Endometrial microvascular endothelial cells (primary cell): ENCODE results near the gene SRGAP2C. TPM values are rescaled to one million over a fixed set of nuclear protein-coding genes. Genes with fewer than 3 reads are reported as not detected.
"Not testable (repeated sequence)": the region's sequence is repeated elsewhere in the genome, so short reads cannot be mapped to it uniquely, and the experiment has no call there.

Experiments used
- in situ Hi-C: cut with HindIII; loops from 2 replicates; pipeline ENCODE4 v1.10.0; 2017; ENCODE audit warnings: low sequenced_read_pairs, low pct_unique_long_range_greater_than_20kb; ENCODE audit errors: inconsistent ontology term
- total RNA-seq: library from RNA; depleted of rRNA; stranded (reverse); fragments of >200 nt; gene quantifications from one replicate; pipeline ENCODE4 v1.2.3, GENCODE V29; 2015; ENCODE audit errors: inconsistent ontology term

The SRGAP2C gene
- total RNA-seq, 1 donor from 2014 or later: 13.7 TPM

DNA sequence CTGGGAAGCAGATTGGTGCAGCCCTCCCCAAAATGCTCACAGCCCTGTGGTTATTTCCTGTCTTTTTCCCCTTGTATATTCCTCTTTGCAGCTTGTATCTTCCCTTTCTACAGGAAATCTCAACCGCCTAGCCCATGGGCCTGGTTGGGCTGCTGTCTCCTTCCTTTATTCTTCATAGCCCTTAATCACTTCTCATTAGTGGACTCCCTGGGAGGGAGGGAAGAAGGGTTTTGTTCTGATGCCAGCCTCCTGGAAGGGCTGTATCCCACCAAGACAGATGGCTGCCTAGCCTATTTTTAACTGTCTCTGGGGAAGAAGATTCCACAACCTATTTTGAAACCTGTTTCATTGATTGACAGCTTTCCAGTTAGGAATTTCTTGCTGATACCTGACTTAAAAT lies 31.9 kb downstream of the SRGAP2C start:
- in situ Hi-C loops: not testable (repeated sequence)

DNA sequence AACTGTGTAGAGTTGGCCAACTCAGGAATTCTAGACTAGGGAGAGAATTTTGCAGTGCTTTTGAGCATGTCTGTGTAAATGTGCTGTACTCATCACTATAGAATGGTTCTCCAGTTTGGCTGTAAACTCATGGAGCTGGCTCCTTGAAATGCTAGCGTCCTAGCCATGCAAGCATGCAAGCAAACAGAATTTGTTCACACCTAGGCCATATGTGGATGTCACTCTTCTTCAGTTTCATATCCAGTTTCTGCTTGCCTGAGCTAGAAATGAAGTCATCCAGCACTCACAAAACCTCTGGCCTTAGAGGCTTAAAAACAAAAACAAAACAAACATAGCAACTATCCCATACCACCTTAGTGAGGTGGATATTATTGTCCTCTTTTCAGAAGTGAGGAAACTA lies 37.0 kb downstream of the SRGAP2C start:
- in situ Hi-C loops: not testable (repeated sequence)

GRCh38 chr1:121224714-121225113 lies 39.9 kb downstream of the SRGAP2C start:
- in situ Hi-C loops: not testable (repeated sequence)

DNA sequence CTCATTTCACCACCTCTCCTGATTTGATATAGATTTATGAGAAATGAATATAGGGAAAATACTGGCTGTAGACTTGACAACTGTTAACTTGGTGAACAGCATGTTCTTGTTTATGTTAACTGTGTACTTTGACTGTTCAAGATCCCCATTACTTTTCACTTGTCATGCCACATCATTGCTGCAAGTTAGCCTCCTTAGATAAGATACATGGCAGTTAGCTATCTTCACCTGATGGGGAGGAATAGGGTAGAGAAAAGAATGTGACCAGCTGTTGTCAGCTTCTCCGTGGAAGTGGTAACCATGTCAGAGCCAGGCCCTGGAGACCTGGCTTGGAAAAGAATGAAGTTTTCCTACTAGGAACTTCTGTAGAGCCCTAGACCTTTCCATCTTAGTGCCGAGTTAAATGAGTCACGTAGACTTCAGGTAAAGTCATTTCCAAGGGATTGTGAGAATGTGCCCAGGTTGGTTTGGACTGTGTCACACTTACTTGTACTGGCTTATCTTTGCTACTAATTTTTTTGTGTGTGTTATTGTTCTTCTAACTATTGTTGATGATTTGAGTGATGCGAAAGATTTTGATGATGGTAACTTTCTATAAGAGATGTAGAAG lies 41.6 kb downstream of the SRGAP2C start:
- in situ Hi-C loops: not testable (repeated sequence)

DNA sequence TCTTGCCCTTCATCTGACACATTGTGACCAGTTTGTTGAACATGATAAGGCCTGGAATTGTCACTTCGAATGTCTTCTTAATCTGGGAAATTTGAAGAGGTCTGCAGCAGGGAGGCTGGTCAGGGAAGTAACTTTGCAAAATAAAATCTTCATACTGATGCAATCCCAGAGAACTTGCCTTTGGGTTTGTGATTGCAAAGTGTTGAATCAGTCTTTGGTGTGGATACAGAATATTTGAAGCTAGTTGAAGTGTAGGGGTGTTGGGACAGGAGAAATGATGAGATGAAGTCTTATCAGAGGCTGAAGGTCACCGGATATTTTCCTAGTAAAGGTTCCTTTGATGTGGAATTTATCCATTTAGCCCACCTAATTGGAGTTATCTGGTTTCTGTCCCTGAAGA lies 42.1 kb downstream of the SRGAP2C start:
- in situ Hi-C loops: not testable (repeated sequence)

DNA sequence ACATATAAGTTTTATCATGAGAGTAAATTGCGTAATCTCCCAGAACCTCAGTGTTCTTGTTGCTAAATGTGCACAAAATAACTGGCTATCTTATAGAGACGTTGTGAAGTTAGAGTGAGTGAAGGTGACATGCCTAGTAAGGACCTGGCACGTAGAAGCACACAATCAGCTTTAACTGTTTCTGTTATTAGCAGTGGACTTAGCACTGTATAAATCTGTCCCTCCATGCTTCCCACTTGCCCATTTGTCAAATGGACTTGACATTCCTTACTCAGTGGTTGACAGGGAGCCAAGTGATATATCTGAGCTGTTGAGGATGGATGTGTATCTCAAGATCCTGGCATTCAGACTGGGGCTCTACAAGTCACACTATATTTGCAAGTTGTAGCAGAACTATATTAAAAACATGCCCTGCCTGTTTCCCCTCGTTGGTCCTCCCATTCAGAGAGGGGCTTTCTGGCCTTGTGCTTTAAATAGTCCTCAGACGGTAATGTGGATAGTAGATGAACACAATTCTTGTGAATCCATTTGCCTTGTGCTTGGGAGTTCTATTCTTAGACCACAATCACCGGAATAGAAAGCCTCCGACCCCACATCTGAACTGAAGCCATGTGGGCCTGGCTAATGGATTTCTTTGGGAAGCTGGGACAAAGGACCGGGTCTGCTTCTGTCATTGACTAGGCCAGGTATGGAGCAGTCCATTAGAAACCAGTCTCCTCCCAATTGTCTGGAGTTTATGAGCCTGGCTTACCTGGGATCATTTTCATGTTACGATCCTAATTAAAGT lies 43.0 kb downstream of the SRGAP2C start:
- in situ Hi-C loops: not testable (repeated sequence)

GRCh38 chr1:121230636-121231035 lies 45.9 kb downstream of the SRGAP2C start:
- in situ Hi-C loops: not testable (repeated sequence)

GRCh38 chr1:121232445-121233125 lies 47.8 kb downstream of the SRGAP2C start:
- in situ Hi-C loops: not testable (repeated sequence)

DNA sequence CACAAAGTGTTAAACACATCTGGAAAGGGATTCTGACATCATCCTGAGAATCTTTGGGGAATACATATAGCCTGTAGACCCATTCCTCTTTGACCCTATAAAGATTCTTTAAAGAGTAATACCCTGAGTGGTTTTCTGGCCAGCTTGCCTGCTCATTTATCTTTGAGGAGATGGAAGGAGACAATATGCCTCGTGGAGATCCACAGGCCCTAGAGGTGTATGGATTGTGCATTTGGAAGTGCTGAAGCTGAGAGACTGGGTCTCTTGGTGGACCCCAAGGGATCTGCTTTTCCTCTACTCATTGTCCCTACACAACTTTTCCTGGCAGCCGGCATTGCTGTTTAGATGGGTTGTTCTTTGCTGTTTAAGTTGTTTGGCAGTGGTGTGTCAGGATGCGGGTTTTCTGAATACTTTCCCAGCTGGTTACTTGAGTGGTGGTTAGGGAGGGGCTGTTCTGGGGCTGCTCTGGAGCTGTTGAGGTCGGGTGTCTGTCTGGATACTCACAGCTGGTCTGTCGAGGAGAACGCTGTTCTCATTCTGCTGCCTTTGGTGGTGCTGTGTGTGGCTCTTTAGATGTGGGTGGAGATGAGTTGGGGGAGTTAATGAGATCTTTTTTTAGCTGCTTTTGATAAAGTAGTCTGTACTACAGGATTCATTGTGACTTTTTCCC lies 49.5 kb downstream of the SRGAP2C start:
- in situ Hi-C loops: not testable (repeated sequence)

- in situ Hi-C loops: not testable (repeated sequence)
Observed at GRCh38 chr1:121238384-121238783, 53.6 kb downstream of the SRGAP2C start.

GRCh38 chr1:121243913-121244312 lies 59.1 kb downstream of the SRGAP2C start:
- in situ Hi-C loops: not testable (repeated sequence)

DNA sequence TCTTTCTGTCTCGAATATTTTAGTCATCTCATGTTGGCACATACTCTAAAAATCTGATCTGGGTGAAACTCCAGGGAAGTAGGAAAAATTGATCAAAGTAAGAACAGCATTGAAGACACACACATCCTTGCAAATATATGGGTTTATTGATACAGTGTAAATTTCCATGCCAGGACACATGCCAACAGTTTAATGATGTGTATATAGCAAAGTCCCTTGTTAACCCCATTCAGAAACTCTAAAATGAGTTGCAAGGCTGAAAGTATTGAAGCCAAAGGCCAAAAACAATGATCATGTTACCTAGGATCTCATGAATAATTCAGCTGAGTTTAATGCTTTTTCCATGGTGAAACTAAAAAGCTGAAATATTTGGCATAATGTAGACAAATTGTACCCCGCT lies 61.6 kb downstream of the SRGAP2C start:
- in situ Hi-C loops: not testable (repeated sequence)

- in situ Hi-C loops: not testable (repeated sequence)
Observed at GRCh38 chr1:121252656-121253055, 67.9 kb downstream of the SRGAP2C start.

- in situ Hi-C loops: not testable (repeated sequence)
Observed at GRCh38 chr1:121254618-121255017, 69.8 kb downstream of the SRGAP2C start.

- in situ Hi-C loops: not testable (repeated sequence)
Observed at GRCh38 chr1:121257632-121258031, 72.9 kb downstream of the SRGAP2C start.

GRCh38 chr1:121258134-121258533 lies 73.4 kb downstream of the SRGAP2C start:
- in situ Hi-C loops: not testable (repeated sequence)

DNA sequence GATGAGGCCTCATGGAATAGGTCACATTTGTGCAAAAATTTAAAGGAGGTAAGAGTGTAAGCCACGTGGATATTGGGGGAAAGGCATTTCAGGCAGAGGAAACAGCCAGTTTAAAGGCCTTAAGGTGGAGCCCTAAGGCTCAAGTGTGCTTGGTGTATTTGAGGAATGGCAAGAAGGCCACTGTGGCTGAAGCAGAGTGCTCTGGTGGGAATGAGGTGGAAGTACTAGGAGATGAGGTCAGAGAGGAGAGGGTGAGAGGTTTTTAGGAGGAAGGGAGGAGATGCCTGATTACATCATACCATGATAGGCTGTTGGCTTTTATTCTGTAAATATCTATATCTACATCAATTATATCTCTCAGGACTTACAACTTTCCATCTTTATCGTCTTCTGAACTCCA lies 75.4 kb downstream of the SRGAP2C start:
- in situ Hi-C loops: not testable (repeated sequence)

DNA sequence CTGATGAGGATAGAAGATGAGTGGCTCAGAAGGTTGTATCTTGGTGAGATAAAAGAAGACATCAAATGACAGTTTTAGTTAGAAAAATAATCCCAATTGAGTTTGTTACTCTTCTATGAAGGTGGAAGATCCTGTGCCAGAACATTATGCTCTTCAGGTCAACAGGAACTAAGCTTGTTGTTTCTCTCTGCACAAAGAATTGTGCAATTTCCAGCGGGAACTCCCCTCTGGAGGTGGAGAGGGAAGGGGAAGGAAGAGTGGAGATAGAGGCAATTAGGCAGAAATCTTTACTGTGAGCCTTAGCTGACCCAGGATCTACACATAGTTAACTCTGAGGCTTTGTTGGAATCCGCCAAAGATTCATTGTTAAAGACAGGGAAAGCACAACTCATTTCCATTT lies 77.4 kb downstream of the SRGAP2C start:
- in situ Hi-C loops: not testable (repeated sequence)

DNA sequence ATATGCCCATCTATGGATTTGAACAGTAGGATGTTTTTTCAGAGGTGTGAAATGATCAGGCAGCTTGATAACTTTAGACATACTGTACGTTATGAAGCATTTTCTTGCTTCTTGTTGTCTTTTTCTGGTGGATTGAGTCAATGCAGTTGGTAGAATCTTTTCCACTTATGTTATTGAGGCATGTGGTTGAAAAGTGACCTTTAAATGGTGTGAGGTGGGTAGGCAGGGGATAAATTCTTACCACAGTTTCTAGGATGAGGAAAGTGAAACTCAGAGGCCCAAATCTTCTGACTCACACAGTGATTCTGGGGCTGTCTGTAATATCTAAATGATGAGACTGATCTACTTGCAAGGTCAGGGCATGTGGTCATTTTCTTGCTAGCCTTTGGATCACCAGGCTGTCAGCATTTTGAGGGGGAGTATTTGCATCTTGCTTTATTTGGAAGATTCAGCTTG lies 79.0 kb downstream of the SRGAP2C start:
- in situ Hi-C loops: not testable (repeated sequence)
